GM13977 (cell line): ENCODE results near the gene OTOF.

Experiments
- DNase-seq: peaks from one replicate; pipeline ENCODE4 v3.0.0; 2012; ENCODE audit warnings: low spot score
- CTCF ChIP-seq: IDR thresholded peaks from 2 replicates; pipeline ENCODE4 v1.5.1; 2012; ENCODE audit warnings: mild to moderate bottlenecking, control low read depth; ENCODE audit not compliant: insufficient read depth; ENCODE audit errors: extremely low read depth, missing control alignments
- in situ Hi-C: fragments of 300-500 bp; cut with MboI; formaldehyde crosslinking; loops from one replicate; pipeline ENCODE4 v1.12.0; 2022; ENCODE audit warnings: low sequenced_read_pairs, low pct_unique_long_range_greater_than_20kb, mixed read lengths, inconsistent platforms; ENCODE audit not compliant: unreplicated experiment

OTOF gene

GRCh38 chr2:26482211-26483026, 4.5 kb upstream of the OTOF start:
- DNase-seq, result no peak
- in situ Hi-C loops, result no loop called here
- TF ChIP-seq CTCF, result no peak

- no peak for TF ChIP-seq CTCF
- DNase-seq, result no peak
- in situ Hi-C loops, result no loop called here
Observed at GRCh38 chr2:26481706-26482105, 3.8 kb upstream of the OTOF start.

GRCh38 chr2:26480566-26481423, 2.9 kb upstream of the OTOF start:
- DNase-seq, result no peak
- in situ Hi-C loops, result no loop called here
- TF ChIP-seq CTCF, result no peak

- no peak for DNase-seq
- TF ChIP-seq CTCF, result no peak
- in situ Hi-C loops, result no loop called here
Observed at GRCh38 chr2:26479789-26480565, 2.1 kb upstream of the OTOF start.

GRCh38 chr2:26479131-26479788, 1.3 kb upstream of the OTOF start:
- DNase-seq, result no peak
- TF ChIP-seq CTCF, result no peak
- in situ Hi-C loops, result no loop called here

- TF ChIP-seq CTCF, result no peak
- in situ Hi-C loops, result no loop called here
- DNase-seq, result no peak
Observed at GRCh38 chr2:26478366-26478765, 442 bp upstream of the OTOF start.
